Hepatocyte (in vitro differentiated cells): ENCODE measurements around the gene SNX9. TPM values are rescaled to one million over a fixed set of nuclear protein-coding genes. Genes with fewer than 3 reads are reported as not detected.

ENCODE experiments used
- DNase-seq: peaks from one replicate; pipeline ENCODE4 v3.0.0-alpha.2; 2016; ENCODE audit warnings: low spot score
- H2AFZ ChIP-seq: fragments of 200-600 bp; sonication (generic); 2 replicates; pipeline ENCODE4 v1.6.0; 2016; ENCODE audit warnings: antibody characterized with exemption, mild to moderate bottlenecking
- H3K27ac ChIP-seq: fragments of 200-600 bp; sonication (generic); 2 replicates; pipeline ENCODE4 v1.5.1; 2016; ENCODE audit warnings: mild to moderate bottlenecking
- H3K27me3 ChIP-seq: fragments of 200-600 bp; sonication (generic); 2 replicates; pipeline ENCODE4 v1.6.1; 2016
- H3K36me3 ChIP-seq: fragments of 200-600 bp; sonication (generic); replicated peaks from 2 replicates; pipeline ENCODE4 v1.5.1; 2016; ENCODE audit warnings: low read depth; ENCODE audit not compliant: insufficient read depth
- H3K4me1 ChIP-seq: fragments of 200-600 bp; sonication (generic); 2 replicates; pipeline ENCODE4 v1.5.1; 2016; ENCODE audit warnings: mild to moderate bottlenecking, moderate library complexity; ENCODE audit not compliant: insufficient read depth
- H3K4me2 ChIP-seq: fragments of 200-600 bp; sonication (generic); 2 replicates; pipeline ENCODE4 v1.6.0; 2016
- H3K4me3 ChIP-seq: fragments of 200-600 bp; sonication (generic); 2 replicates; pipeline ENCODE4 v1.5.1; 2016; ENCODE audit warnings: mild to moderate bottlenecking
- H3K79me2 ChIP-seq: fragments of 200-600 bp; sonication (generic); 2 replicates; pipeline ENCODE4 v1.6.0; 2017; ENCODE audit warnings: mild to moderate bottlenecking
- H3K9me2 ChIP-seq: fragments of 200-600 bp; sonication (generic); replicated peaks from 2 replicates; pipeline ENCODE4 v1.6.0; 2017; ENCODE audit warnings: mild to moderate bottlenecking; ENCODE audit not compliant: insufficient read depth
- H3K9me3 ChIP-seq: fragments of 200-600 bp; sonication (generic); 2 replicates; pipeline ENCODE4 v1.5.1; 2016; ENCODE audit warnings: low read depth, mild to moderate bottlenecking
- H4K20me1 ChIP-seq: fragments of 200-600 bp; sonication (generic); 2 replicates; pipeline ENCODE4 v1.6.0; 2016; ENCODE audit warnings: mild to moderate bottlenecking; ENCODE audit not compliant: insufficient read depth, poor library complexity, severe bottlenecking
- CTCF ChIP-seq: fragments of 200-600 bp; sonication (generic); IDR thresholded peaks from 2 replicates; pipeline ENCODE4 v1.5.1; 2016; ENCODE audit warnings: antibody characterized with exemption, mild to moderate bottlenecking; ENCODE audit not compliant: poor library complexity
- EZH2 ChIP-seq: fragments of 200-600 bp; sonication (generic); IDR thresholded peaks from 2 replicates; pipeline ENCODE4 v1.6.1; 2016; ENCODE audit warnings: antibody characterized with exemption, mild to moderate bottlenecking, borderline replicate concordance
- EZH2phosphoT487 ChIP-seq: fragments of 200-600 bp; sonication (generic); IDR thresholded peaks from one replicate; pipeline ENCODE4 v1.6.1; 2018; ENCODE audit warnings: antibody characterized with exemption, mild to moderate bottlenecking, low read depth, moderate library complexity; ENCODE audit not compliant: unreplicated experiment, severe bottlenecking
- WGBS: methylation state at CpG from one replicate; pipeline ENCODE4 v1.1.6; 2016; ENCODE audit warnings: low lambda C conversion rate; ENCODE audit errors: missing lambda C conversion rate; 5-methylcytosine and 5-hydroxymethylcytosine counted together
- polyA plus RNA-seq: library from polyadenylated mRNA; unstranded; fragments of >200 nt; fragmentation: Nextera tagmentation; extraction: Ambion mirVana; gene quantifications from 2 replicates; pipeline ENCODE4 v1.2.1, GENCODE V29; 2016
- total RNA-seq: library from RNA; depleted of rRNA; stranded (reverse); fragments of >200 nt; gene quantifications from 2 replicates; pipeline ENCODE4 v1.2.3, GENCODE V29; 2014

The SNX9 gene
- total and polyA plus RNA-seq, 2 experiments from 2014 or later = 34.1 to 34.7 TPM

GRCh38 chr6:157904999-157905398 is 82.0 kb downstream of the SNX9 start:
- DNase-seq = no peak
- no peak overlapping the region for H3K4me3 ChIP-seq
- H3K9me3 ChIP-seq = no peaks in the 10 kb centered on the region
- H3K79me2 ChIP-seq = no peaks in the 10 kb centered on the region
- H3K9me2 ChIP-seq = no peaks in the 10 kb centered on the region
- no peak overlapping the region for H3K4me2 ChIP-seq
- no peak overlapping the region for H3K27ac ChIP-seq
- no peaks in the 10 kb centered on the region for H4K20me1 ChIP-seq
- TF ChIP-seq CTCF (no peak), EZH2 (no peak), EZH2phosphoT487 (no peak)
- no peaks in the 10 kb centered on the region for H3K27me3 ChIP-seq
- peaks cover 9% of the 10 kb centered on the region for H3K36me3 ChIP-seq
- 85% methylated on average over 4 of the region's 4 CpGs for WGBS
- H3K4me1 ChIP-seq = peaks cover 3% of the 10 kb centered on the region
- no peak overlapping the region for H2AFZ ChIP-seq

- no peak overlapping the region for H3K4me2 ChIP-seq
- 84% methylated on average over 11 of the region's 11 CpGs for WGBS
- peaks cover 10% of the 10 kb centered on the region for H3K36me3 ChIP-seq
- no peaks in the 10 kb centered on the region for H3K79me2 ChIP-seq
- no peaks in the 10 kb centered on the region for H4K20me1 ChIP-seq
- no peak overlapping the region for H2AFZ ChIP-seq
- no peak for TF ChIP-seq CTCF
- TF ChIP-seq EZH2phosphoT487 = no peak
- no peak for TF ChIP-seq EZH2
- H3K27ac ChIP-seq = no peak overlapping the region
- H3K9me2 ChIP-seq = no peaks in the 10 kb centered on the region
- DNase-seq = no peak
- no peak overlapping the region for H3K4me3 ChIP-seq
- peaks cover under 1% of the 10 kb centered on the region for H3K4me1 ChIP-seq
- H3K9me3 ChIP-seq = no peaks in the 10 kb centered on the region
- H3K27me3 ChIP-seq = no peaks in the 10 kb centered on the region
These were observed 82.7 kb downstream of the SNX9 start for GRCh38 chr6:157905590-157906342.

- Histone ChIP-seq H3K36me3 (peaks cover 10% of the 10 kb centered on the region), H3K79me2 (no peaks in the 10 kb centered on the region), H3K4me3 (no peak overlapping the region), H3K9me2 (no peaks in the 10 kb centered on the region), H4K20me1 (no peaks in the 10 kb centered on the region), H2AFZ (no peak overlapping the region), H3K27ac (no peak overlapping the region), H3K4me1 (no peaks in the 10 kb centered on the region), H3K9me3 (no peaks in the 10 kb centered on the region), H3K27me3 (no peaks in the 10 kb centered on the region), H3K4me2 (no peak overlapping the region)
- no peak for DNase-seq
- TF ChIP-seq CTCF (no peak), EZH2phosphoT487 (no peak), EZH2 (no peak)
- WGBS = 81% methylated on average over 2 of the region's 2 CpGs
These were observed 83.6 kb downstream of the SNX9 start for GRCh38 chr6:157906537-157907061.
